HEK293T (cell line): Measurements from ENCODE around the gene FILIP1L.

Source experiments
- CTCF ChIA-PET: fragments of 350-600 bp; formaldehyde crosslinking; extraction: SDS; loops from one replicate; lab custom pipeline; 2021; ENCODE audit warnings: antibody characterized with exemption, inconsistent platforms; lab: Yijun Ruan, JAX
- POLR2A ChIA-PET: fragments of 350-600 bp; formaldehyde crosslinking; extraction: SDS; loops from one replicate; lab custom pipeline; 2020; ENCODE audit warnings: antibody characterized with exemption, inconsistent platforms; lab: Yijun Ruan, JAX
- DNase-seq: peaks from one replicate; pipeline ENCODE4 v3.0.0; 2012; ENCODE audit warnings: mixed read lengths; ENCODE audit errors: extremely low spot score
- ARNT ChIP-seq: fragments of 450-650 bp; IDR thresholded peaks from 2 replicates; pipeline ENCODE4 v1.6.1; 2017; ENCODE audit warnings: mild to moderate bottlenecking
- BHLHE40 ChIP-seq: fragments of 450-650 bp; IDR thresholded peaks from 2 replicates; pipeline ENCODE4 v1.6.1; 2016; ENCODE audit warnings: mild to moderate bottlenecking, moderate library complexity, borderline replicate concordance
- CTBP1 ChIP-seq: fragments of 450-650 bp; IDR thresholded peaks from 2 replicates; pipeline ENCODE4 v1.6.1; 2016; ENCODE audit warnings: borderline replicate concordance
- ELF4 ChIP-seq: fragments of 450-650 bp; IDR thresholded peaks from 2 replicates; pipeline ENCODE4 v1.6.1; 2017; ENCODE audit warnings: antibody characterized with exemption
- FOXA1 ChIP-seq: fragments of 450-650 bp; IDR thresholded peaks from 2 replicates; pipeline ENCODE4 v1.6.1; 2016; ENCODE audit warnings: mild to moderate bottlenecking
- FOXK2 ChIP-seq: fragments of 450-650 bp; IDR thresholded peaks from 2 replicates; pipeline ENCODE4 v1.6.1; 2016; ENCODE audit warnings: mild to moderate bottlenecking
- FOXM1 ChIP-seq: fragments of 450-650 bp; IDR thresholded peaks from 2 replicates; pipeline ENCODE4 v1.6.1; 2017; ENCODE audit warnings: mild to moderate bottlenecking, borderline replicate concordance
- HDGF ChIP-seq: fragments of 450-650 bp; IDR thresholded peaks from 2 replicates; pipeline ENCODE4 v1.6.1; 2017; ENCODE audit warnings: antibody characterized with exemption, borderline replicate concordance
- L3MBTL2 ChIP-seq: fragments of 450-650 bp; conservative IDR thresholded peaks from 2 replicates; pipeline ENCODE4 v1.6.1; 2016; ENCODE audit warnings: mild to moderate bottlenecking
- LEF1 ChIP-seq: fragments of 450-650 bp; IDR thresholded peaks from 2 replicates; pipeline ENCODE4 v1.6.1; 2017; ENCODE audit warnings: mild to moderate bottlenecking, borderline replicate concordance
- NFRKB ChIP-seq: fragments of 450-650 bp; IDR thresholded peaks from 2 replicates; pipeline ENCODE4 v1.6.1; 2016; ENCODE audit warnings: mild to moderate bottlenecking, moderate library complexity
- SP1 ChIP-seq: fragments of 450-650 bp; IDR thresholded peaks from 2 replicates; pipeline ENCODE4 v1.6.1; 2017
- SUZ12 ChIP-seq: fragments of 450-650 bp; IDR thresholded peaks from 2 replicates; pipeline ENCODE4 v1.6.1; 2016; ENCODE audit warnings: mild to moderate bottlenecking
- TARDBP ChIP-seq: fragments of 450-650 bp; IDR thresholded peaks from 2 replicates; pipeline ENCODE4 v1.6.1; 2016
- ZNF384 ChIP-seq: fragments of 450-650 bp; IDR thresholded peaks from 2 replicates; pipeline ENCODE4 v1.6.1; 2016
- TF ChIP-seq, protein P1 (sequence below): fragments of 450-650 bp; IDR thresholded peaks from 2 replicates; pipeline ENCODE4 v1.6.1; 2016

Gene FILIP1L

DNA sequence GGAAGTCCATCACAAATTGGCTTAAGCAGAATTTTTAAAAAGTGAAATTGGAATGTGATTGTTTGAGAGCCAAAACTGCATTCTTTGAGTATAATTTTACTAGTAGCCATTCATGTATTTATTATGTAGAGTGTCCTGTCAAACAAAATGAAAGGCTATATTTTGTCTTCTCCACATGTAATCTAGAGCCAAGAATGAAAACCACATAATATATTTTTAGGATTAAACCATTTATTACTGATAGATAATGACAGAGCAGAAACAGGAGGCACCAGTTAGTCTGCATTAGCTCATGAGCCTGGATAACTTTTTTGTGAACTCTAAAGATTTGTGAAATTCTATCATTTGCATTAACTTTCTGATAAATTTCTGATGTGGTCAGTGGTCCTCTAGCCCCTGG is 130.2 kb downstream of the FILIP1L start:
- ChIA-PET POLR2A (no interaction called here), CTCF (no interaction called here)

DNA sequence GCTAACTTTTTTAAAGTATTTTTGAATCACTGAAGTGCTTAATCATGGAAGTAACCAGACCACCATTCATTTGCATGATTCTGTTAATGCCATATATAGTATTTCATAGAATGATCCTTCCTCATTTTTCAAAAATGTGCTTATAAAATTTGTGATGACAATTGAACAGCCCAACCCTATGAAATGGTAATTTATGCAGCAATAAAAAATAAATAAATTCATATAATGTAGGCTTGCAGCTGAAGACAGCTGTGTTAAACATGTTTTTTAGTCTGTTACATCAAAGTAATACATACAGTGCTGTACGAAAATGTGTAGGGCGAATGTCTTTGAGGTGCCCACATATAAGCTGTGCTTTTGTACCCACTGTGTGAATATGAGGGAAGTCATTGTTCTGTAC is 131.7 kb downstream of the FILIP1L start:
- CTCF ChIA-PET: no interaction called here
- no peak for TF ChIP-seq SUZ12
- TF ChIP-seq ELF4: no peak
- no peak for TF ChIP-seq FOXA1
- TF ChIP-seq FOXK2: no peak
- TF ChIP-seq ARNT: no peak
- TF ChIP-seq TARDBP: no peak
- POLR2A ChIA-PET: interaction anchor here (0.6 to 1.1 kb wide), 2 partner anchors 37 to 65 kb away, joined by 3 to 4 read pairs; no protein-coding TSS in a partner anchor
- DNase-seq: no peak

More for the DNA sequence above, 130.2 kb downstream of the FILIP1L start:
- no peak for DNase-seq
- TF ChIP-seq FOXM1 (no peak), BHLHE40 (no peak), CTBP1 (no peak), ARNT (no peak), NFRKB (no peak), FOXA1 (no peak), ELF4 (no peak), LEF1 (no peak), L3MBTL2 (no peak), FOXK2 (no peak), SUZ12 (no peak), TARDBP (no peak), ZNF384 (no peak), HDGF (no peak), SP1 (no peak)
- TF ChIP-seq, protein P1, sequence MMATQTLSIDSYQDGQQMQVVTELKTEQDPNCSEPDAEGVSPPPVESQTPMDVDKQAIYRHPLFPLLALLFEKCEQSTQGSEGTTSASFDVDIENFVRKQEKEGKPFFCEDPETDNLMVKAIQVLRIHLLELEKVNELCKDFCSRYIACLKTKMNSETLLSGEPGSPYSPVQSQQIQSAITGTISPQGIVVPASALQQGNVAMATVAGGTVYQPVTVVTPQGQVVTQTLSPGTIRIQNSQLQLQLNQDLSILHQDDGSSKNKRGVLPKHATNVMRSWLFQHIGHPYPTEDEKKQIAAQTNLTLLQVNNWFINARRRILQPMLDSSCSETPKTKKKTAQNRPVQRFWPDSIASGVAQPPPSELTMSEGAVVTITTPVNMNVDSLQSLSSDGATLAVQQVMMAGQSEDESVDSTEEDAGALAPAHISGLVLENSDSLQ: no peak

DNA sequence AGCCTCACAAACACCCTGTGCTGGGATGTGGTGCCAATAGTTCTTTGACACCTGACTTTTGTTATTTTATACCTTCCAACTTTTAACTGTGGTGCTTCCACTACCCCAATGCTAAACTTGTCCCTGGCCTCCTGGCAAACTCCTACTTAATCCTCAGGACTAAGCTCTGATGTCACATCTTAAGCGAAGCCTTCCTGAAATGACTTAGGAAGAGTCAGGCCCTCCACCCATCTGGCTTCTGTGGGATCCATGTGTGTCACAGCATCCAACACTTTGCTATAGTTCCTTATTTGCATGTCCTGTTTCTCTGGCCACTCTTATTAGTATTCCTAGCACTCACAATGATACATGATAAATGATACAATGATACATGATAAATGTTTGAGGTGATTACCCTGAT is 133.2 kb downstream of the FILIP1L start:
- ChIA-PET CTCF (no interaction called here), POLR2A (no interaction called here)
- TF ChIP-seq ARNT (no peak), FOXA1 (no peak), HDGF (no peak), SUZ12 (no peak), NFRKB (no peak), L3MBTL2 (no peak), ELF4 (no peak), LEF1 (no peak), FOXK2 (no peak), ZNF384 (no peak), CTBP1 (no peak), FOXM1 (no peak), TARDBP (no peak), SP1 (no peak), BHLHE40 (no peak)
- TF ChIP-seq, protein P1: no peak
- DNase-seq: no peak

DNA sequence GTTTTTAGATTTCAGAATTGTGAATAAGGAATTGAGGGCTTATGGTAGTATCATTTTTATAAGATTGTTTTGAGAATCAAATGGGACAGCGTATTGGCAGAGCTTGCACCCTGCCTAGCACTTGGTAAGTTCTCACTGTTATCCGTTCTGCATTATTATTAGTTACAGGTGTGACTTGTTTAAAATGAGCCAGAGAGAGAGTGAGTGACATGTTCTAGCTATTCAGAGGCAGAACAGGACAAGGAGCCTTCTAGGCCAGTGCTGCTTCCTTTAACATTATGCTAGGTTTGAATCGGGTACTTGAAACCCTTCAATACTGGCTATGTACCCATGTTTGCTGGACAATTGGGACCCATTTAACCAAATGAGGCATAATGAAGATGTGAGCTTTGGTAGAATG is 133.7 kb downstream of the FILIP1L start:
- DNase-seq: no peak
- TF ChIP-seq NFRKB (no peak), SP1 (no peak), ZNF384 (no peak)
- CTCF ChIA-PET: no interaction called here
- POLR2A ChIA-PET: no interaction called here

DNA sequence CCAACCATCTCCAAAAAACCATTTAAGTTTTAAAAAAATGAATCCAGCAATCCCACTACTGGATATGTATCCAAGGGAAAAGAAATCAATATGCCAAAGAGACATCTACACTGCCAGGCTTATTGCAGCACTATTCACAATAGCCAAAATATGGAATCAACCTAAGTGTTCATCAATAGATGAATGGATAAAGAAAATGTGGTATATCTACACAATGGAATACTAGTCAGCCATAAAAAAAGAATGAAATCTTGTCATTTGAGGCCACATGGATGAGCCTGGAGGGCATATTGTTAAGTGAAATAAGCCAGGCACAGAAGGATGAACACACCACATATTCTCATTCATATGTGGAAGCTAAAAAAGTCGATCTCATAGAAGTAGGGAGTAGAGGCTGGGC is 136.1 kb downstream of the FILIP1L start:
- ChIA-PET POLR2A (no interaction called here), CTCF (no interaction called here)
- DNase-seq: no peak
- TF ChIP-seq FOXK2: no peak
- no peak for TF ChIP-seq LEF1
- no peak for TF ChIP-seq CTBP1
- TF ChIP-seq ARNT: no peak
- TF ChIP-seq SUZ12: no peak
- TF ChIP-seq, protein P1: no peak
- TF ChIP-seq TARDBP: no peak
- no peak for TF ChIP-seq FOXA1
- TF ChIP-seq SP1: no peak
- TF ChIP-seq HDGF: no peak
- no peak for TF ChIP-seq ZNF384
- TF ChIP-seq NFRKB: no peak
- no peak for TF ChIP-seq L3MBTL2

DNA sequence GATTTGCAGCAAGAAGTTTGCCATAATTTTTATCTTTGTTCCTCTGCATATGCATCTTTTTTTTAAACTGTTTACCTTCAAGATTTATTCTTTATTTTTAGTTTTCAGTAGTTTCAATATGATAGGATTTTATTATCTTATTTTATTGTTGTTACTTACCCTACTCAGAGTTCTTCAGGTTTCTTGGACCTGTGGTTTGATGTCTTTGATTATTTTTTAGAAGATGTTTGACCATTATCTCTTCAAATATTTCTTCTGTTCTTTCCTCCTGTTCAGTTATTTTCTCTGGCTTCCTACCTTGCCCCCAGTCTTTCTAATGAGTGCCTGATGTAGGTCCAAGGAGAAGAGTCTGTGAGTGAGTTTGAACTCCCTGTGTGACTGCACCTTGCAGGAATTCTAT is 137.7 kb downstream of the FILIP1L start:
- ChIA-PET CTCF (no interaction called here), POLR2A (no interaction called here)

More for the DNA sequence above, 137.7 kb downstream of the FILIP1L start:
- no peak for TF ChIP-seq L3MBTL2
- TF ChIP-seq BHLHE40: no peak
- TF ChIP-seq FOXA1: no peak
- no peak for TF ChIP-seq FOXK2
- TF ChIP-seq ELF4: no peak
- no peak for TF ChIP-seq TARDBP
- TF ChIP-seq, protein P1: no peak
- no peak for TF ChIP-seq SUZ12
- TF ChIP-seq CTBP1: no peak
- TF ChIP-seq NFRKB: no peak
- no peak for TF ChIP-seq LEF1
- no peak for TF ChIP-seq SP1
- TF ChIP-seq ZNF384: no peak
- DNase-seq: no peak
